OCI-LY1 (cell line): Measurements from ENCODE around the gene TIMELESS.

Experiments
- H2AFZ ChIP-seq: fragments of 200-600 bp; sonication (generic), shearing (Covaris generic); 2 replicates; pipeline ENCODE4 v1.6.0; 2014; ENCODE audit warnings: antibody characterized with exemption, mild to moderate bottlenecking, low read length
- H3F3A ChIP-seq: fragments of 200-600 bp; sonication (generic), shearing (Covaris generic); 2 replicates; pipeline ENCODE4 v1.6.0; 2014; ENCODE audit warnings: mild to moderate bottlenecking, antibody characterized with exemption, low read length, moderate library complexity; ENCODE audit not compliant: insufficient read depth
- H3K27ac ChIP-seq: fragments of 200-600 bp; sonication (generic); 2 replicates; pipeline ENCODE4 v1.5.1; 2014; ENCODE audit warnings: low read length, mixed run types, mild to moderate bottlenecking, low read depth; ENCODE audit not compliant: poor library complexity, severe bottlenecking
- H3K27me3 ChIP-seq: fragments of 200-600 bp; sonication (generic); 2 replicates; pipeline ENCODE4 v1.6.0; 2014; ENCODE audit warnings: antibody characterized with exemption, mild to moderate bottlenecking, low read length, moderate library complexity; ENCODE audit not compliant: insufficient read depth
- H3K36me3 ChIP-seq: fragments of 200-600 bp; sonication (generic); 2 replicates; pipeline ENCODE4 v1.6.1; 2014; ENCODE audit warnings: mild to moderate bottlenecking, antibody characterized with exemption, low read length, moderate library complexity, mixed read lengths; ENCODE audit not compliant: insufficient read depth
- H3K4me1 ChIP-seq: fragments of 200-600 bp; sonication (generic); 2 replicates; pipeline ENCODE4 v1.5.1; 2014; ENCODE audit warnings: mild to moderate bottlenecking, low read length, moderate library complexity; ENCODE audit not compliant: insufficient read depth, severe bottlenecking
- H3K4me2 ChIP-seq: fragments of 200-600 bp; sonication (generic), shearing (Covaris generic); 2 replicates; pipeline ENCODE4 v1.6.1; 2014; ENCODE audit warnings: low read length
- H3K4me3 ChIP-seq: fragments of 200-600 bp; sonication (generic); 2 replicates; pipeline ENCODE4 v1.5.1; 2014; ENCODE audit warnings: low read length, low read depth, mild to moderate bottlenecking, mixed read lengths; ENCODE audit not compliant: poor library complexity, severe bottlenecking
- H3K79me2 ChIP-seq: fragments of 200-600 bp; shearing (Covaris generic); 2 replicates; pipeline ENCODE4 v1.6.1; 2016; ENCODE audit warnings: mixed run types, low read length, mixed read lengths; ENCODE audit not compliant: insufficient read depth
- H3K9ac ChIP-seq: fragments of 200-600 bp; sonication (generic), shearing (Covaris generic); 2 replicates; pipeline ENCODE4 v1.6.1; 2014; ENCODE audit warnings: mild to moderate bottlenecking, low read length, mixed read lengths
- H3K9me2 ChIP-seq: fragments of 200-600 bp; sonication (generic), shearing (Covaris generic); 2 replicates; pipeline ENCODE4 v1.6.1; 2014; ENCODE audit warnings: low read depth, mild to moderate bottlenecking, low read length, mixed read lengths
- H3K9me3 ChIP-seq: fragments of 200-600 bp; shearing (Covaris generic); 2 replicates; pipeline ENCODE4 v1.6.1; 2014; ENCODE audit warnings: low read length, mixed read lengths
- H4K20me1 ChIP-seq: fragments of 200-600 bp; sonication (generic), shearing (Covaris generic); 2 replicates; pipeline ENCODE4 v1.6.0; 2016; ENCODE audit warnings: mild to moderate bottlenecking, low read length; ENCODE audit not compliant: insufficient read depth
- EZH2 ChIP-seq: fragments of 200-600 bp; sonication (generic), shearing (Covaris generic); IDR thresholded peaks from 2 replicates; pipeline ENCODE4 v1.8.0; 2017; ENCODE audit warnings: borderline replicate concordance, mixed run types, mild to moderate bottlenecking, antibody characterized with exemption, low read length, moderate library complexity, mixed read lengths
- TF ChIP-seq, protein P1 (sequence below): fragments of 200-600 bp; sonication (generic), shearing (Covaris generic); IDR thresholded peaks from 2 replicates; pipeline ENCODE4 v1.5.1; 2017; ENCODE audit warnings: mild to moderate bottlenecking, antibody characterized with exemption, low read length, moderate library complexity, mixed read lengths

TIMELESS gene

DNA sequence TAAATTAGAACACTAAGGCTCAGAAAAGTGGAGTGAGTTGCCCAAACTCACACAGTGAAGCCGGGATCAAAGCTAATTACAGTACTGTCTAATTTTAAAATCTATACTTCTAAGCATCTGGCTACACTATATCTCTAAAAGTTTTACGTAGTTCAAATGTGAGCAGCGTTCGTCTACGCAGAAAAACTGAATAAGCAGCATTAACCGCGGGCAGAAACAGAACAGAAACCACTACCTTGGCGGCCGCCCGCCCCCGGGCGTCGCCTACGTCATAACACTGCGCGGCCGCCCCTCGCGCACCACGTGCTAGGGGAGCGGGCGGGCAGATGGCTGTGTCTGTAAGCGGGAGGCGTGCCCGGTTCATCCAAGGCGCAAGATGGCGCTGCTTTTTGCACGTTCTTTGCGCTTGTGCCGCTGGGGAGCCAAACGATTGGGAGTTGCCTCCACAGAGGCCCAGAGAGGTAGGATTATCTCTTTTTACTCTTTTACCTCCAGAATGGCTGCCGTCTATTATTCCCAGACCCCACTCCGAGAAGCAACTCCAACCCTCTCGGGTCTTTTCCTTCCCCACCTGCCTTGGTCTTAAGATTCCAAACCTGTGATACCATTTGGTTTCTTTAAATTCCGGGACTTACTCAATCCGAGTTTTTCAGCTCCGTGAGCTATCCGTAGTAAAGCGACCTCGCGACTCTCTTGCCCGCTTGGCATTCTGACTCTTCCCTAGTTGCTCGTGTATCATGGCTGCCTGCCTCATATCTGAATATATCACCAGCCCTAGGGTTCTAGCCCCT is 19.2 kb upstream of the TIMELESS start, which contains the start of gene SPRYD4:
Gene SPRYD4, plus strand, starts transcription at position 363 of the 791 bp plus-strand sequence. Its CDS starts 14 bp downstream, at position 377.
- no peaks in the 10 kb centered on the region for H3K9me2 ChIP-seq
- peak within 1 kb of the TSS; percentile 95 for H3K4me3 ChIP-seq
- H3K4me1 ChIP-seq: peaks cover 27% of the 10 kb centered on the region
- peak within 1 kb of the TSS; percentile 99 for H3K9ac ChIP-seq
- no peak for TF ChIP-seq EZH2
- TF ChIP-seq, protein P1, sequence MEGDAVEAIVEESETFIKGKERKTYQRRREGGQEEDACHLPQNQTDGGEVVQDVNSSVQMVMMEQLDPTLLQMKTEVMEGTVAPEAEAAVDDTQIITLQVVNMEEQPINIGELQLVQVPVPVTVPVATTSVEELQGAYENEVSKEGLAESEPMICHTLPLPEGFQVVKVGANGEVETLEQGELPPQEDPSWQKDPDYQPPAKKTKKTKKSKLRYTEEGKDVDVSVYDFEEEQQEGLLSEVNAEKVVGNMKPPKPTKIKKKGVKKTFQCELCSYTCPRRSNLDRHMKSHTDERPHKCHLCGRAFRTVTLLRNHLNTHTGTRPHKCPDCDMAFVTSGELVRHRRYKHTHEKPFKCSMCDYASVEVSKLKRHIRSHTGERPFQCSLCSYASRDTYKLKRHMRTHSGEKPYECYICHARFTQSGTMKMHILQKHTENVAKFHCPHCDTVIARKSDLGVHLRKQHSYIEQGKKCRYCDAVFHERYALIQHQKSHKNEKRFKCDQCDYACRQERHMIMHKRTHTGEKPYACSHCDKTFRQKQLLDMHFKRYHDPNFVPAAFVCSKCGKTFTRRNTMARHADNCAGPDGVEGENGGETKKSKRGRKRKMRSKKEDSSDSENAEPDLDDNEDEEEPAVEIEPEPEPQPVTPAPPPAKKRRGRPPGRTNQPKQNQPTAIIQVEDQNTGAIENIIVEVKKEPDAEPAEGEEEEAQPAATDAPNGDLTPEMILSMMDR: peak; percentile 50
- H2AFZ ChIP-seq: no peak within 1 kb of the TSS
- no peaks in the 10 kb centered on the region; the same call in 1 of the 2 replicates for H3F3A ChIP-seq
- peaks cover 18% of the 10 kb centered on the region for H3K79me2 ChIP-seq
- H3K27ac ChIP-seq: peak within 1 kb of the TSS; percentile 76
- H4K20me1 ChIP-seq: no peaks in the 10 kb centered on the region
- no peaks in the 10 kb centered on the region for H3K27me3 ChIP-seq
- peaks cover 44% of the 10 kb centered on the region for H3K36me3 ChIP-seq
- H3K4me2 ChIP-seq: peak within 1 kb of the TSS; percentile 93
- H3K9me3 ChIP-seq: no peaks in the 10 kb centered on the region

DNA sequence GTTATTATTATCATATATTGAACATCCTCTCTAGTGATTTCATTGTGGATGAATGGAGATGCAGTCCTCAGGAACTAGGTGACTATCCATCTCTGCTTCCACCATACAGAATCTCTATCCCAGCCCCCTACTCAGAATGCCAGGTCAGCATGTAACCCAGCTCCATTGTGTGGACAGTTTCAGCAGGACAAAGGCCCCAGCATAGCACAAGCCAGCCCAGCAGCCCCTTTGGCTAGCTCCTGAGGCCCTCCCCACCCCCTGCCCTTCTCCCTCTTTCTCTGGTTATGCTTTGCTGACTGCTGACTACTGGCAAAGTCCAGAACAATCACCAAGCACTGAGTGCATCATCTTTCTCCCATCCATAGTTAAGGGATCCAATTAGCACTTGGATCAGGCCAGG is 13.3 kb upstream of the TIMELESS start:
- H3K27me3 ChIP-seq: no peaks in the 10 kb centered on the region
- H3K9me3 ChIP-seq: no peaks in the 10 kb centered on the region
- no peak overlapping the region for H3K27ac ChIP-seq
- H2AFZ ChIP-seq: no peak overlapping the region
- TF ChIP-seq EZH2: no peak
- TF ChIP-seq, protein P1: no peak
- H3F3A ChIP-seq: no peaks in the 10 kb centered on the region; the same call in 1 of the 2 replicates
- no peaks in the 10 kb centered on the region for H3K9me2 ChIP-seq
- H4K20me1 ChIP-seq: no peaks in the 10 kb centered on the region
- no peaks in the 10 kb centered on the region for H3K79me2 ChIP-seq
- no peak overlapping the region for H3K9ac ChIP-seq
- no peak overlapping the region for H3K4me3 ChIP-seq
- H3K4me2 ChIP-seq: no peak overlapping the region
- peaks cover 25% of the 10 kb centered on the region for H3K4me1 ChIP-seq
- no peaks in the 10 kb centered on the region for H3K36me3 ChIP-seq

DNA sequence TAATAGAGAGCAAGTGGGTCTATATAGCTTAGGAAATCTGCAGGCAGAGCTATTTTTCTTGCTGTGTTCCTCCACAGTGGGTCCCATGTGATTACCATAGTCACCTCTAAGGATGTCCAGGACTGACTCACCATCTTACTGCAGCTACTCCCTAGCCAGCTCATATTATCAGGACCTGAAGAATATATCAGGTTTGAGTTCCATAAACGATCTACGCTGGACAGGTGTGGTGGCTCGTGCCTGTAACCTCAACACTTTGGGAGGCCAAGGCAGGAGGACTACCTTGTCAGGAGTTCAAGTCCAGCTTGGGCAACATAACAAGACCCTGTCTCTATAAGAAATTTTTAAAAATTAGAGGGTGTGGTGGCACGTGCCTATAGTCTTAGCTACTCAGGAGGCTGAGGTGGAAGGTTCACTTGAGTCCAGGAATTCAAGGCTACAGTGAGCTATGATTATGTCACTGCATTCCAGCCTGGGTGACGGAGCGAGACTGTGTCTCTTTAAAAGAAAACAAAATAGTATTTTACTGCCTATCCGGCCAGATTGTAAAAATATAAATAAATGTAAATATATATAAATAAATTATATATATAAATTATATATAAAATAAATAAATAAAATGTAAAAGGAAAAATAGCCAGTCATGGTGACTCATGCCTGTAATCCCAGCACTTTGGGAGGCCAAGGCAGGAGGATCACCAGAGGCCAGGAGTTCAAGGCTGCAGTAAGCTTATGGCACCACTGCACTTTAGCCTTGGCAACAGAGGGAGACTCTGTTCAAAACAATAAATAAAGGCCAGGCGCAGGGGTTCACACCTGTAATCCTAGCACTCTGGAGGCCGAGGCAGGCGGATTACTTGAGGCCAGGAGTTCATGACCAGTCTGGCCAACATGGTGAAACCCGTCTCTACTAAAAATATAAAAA is 12.3 kb upstream of the TIMELESS start:
- H3K36me3 ChIP-seq: no peaks in the 10 kb centered on the region
- H3F3A ChIP-seq: no peaks in the 10 kb centered on the region
- H3K9ac ChIP-seq: no peak overlapping the region
- H3K9me3 ChIP-seq: no peaks in the 10 kb centered on the region
- no peaks in the 10 kb centered on the region for H4K20me1 ChIP-seq
- no peaks in the 10 kb centered on the region for H3K27me3 ChIP-seq
- no peak overlapping the region for H2AFZ ChIP-seq
- H3K9me2 ChIP-seq: no peaks in the 10 kb centered on the region
- no peak overlapping the region for H3K4me3 ChIP-seq
- peaks cover 25% of the 10 kb centered on the region for H3K4me1 ChIP-seq
- no peaks in the 10 kb centered on the region for H3K79me2 ChIP-seq
- H3K27ac ChIP-seq: peak overlapping the region; percentile 90
- TF ChIP-seq, protein P1: no peak
- TF ChIP-seq EZH2: no peak
- no peak overlapping the region for H3K4me2 ChIP-seq
